22Rv1 (cell line): ENCODE measurements around the gene DYRK1A.

ENCODE experiments used
- H3K27ac ChIP-seq: fragments of 450-650 bp; 2 replicates; pipeline ENCODE4 v1.5.1; 2017
- CTCF ChIP-seq: fragments of 450-650 bp; IDR thresholded peaks from 2 replicates; pipeline ENCODE4 v1.5.1; 2017; ENCODE audit warnings: mild to moderate bottlenecking
- ZFX ChIP-seq: fragments of 450-650 bp; IDR thresholded peaks from 2 replicates; pipeline ENCODE4 v1.6.1; 2017; ENCODE audit warnings: antibody characterized with exemption, borderline replicate concordance

The DYRK1A gene

GRCh38 chr21:37489553-37489952 lies 123.0 kb downstream of the DYRK1A start:
- TF ChIP-seq ZFX (no peak), CTCF (no peak)

GRCh38 chr21:37490084-37490483 lies 123.5 kb downstream of the DYRK1A start:
- H3K27ac ChIP-seq: no peak overlapping the region
- TF ChIP-seq ZFX (no peak), CTCF (no peak)

More at GRCh38 chr21:37489553-37489952, 123.0 kb downstream of the DYRK1A start:
- no peak overlapping the region for H3K27ac ChIP-seq

- peak; percentile 45 for TF ChIP-seq CTCF
- no peak for TF ChIP-seq ZFX
- no peak overlapping the region for H3K27ac ChIP-seq
These were observed 130.4 kb downstream of the DYRK1A start for GRCh38 chr21:37496972-37497371.

- TF ChIP-seq CTCF: no peak
- TF ChIP-seq ZFX: no peak
- H3K27ac ChIP-seq: no peak overlapping the region
These were observed 132.1 kb downstream of the DYRK1A start for GRCh38 chr21:37498664-37499063.

GRCh38 chr21:37502947-37503346 lies 136.4 kb downstream of the DYRK1A start:
- no peak overlapping the region for H3K27ac ChIP-seq
- TF ChIP-seq ZFX: no peak
- no peak for TF ChIP-seq CTCF

- no peak overlapping the region for H3K27ac ChIP-seq
- TF ChIP-seq ZFX (no peak), CTCF (no peak)
These were observed 137.4 kb downstream of the DYRK1A start for GRCh38 chr21:37503848-37504467.

- H3K27ac ChIP-seq: no peak overlapping the region
- TF ChIP-seq CTCF: no peak
- TF ChIP-seq ZFX: no peak
These were observed 139.4 kb downstream of the DYRK1A start for GRCh38 chr21:37505963-37506362.
